PC-9 (cell line): ENCODE data around the gene ANAPC16.

Source experiments
- CTCF ChIP-seq: fragments of 200-600 bp; sonication (generic); conservative IDR thresholded peaks from 2 replicates; pipeline ENCODE4 v1.6.1; 2017; ENCODE audit warnings: mixed run types, antibody characterized with exemption, mild to moderate bottlenecking, moderate library complexity
- EZH2 ChIP-seq: fragments of 200-600 bp; sonication (generic); IDR thresholded peaks from 2 replicates; pipeline ENCODE4 v1.8.0; 2017; ENCODE audit warnings: antibody characterized with exemption, low read depth

GRCh38 chr10:72259491-72260238 is 43.9 kb downstream of the ANAPC16 start:
- TF ChIP-seq CTCF: no peak; the same call in 1 of the 2 replicates
- no peak for TF ChIP-seq EZH2
